H1 (cell line): ENCODE measurements around the gene ZKSCAN8. TPM values are rescaled to one million over a fixed set of nuclear protein-coding genes. Genes with fewer than 3 reads are reported as not detected.

Experiments
- CTCF ChIA-PET: fragments of 300-600 bp; sonication (Branson Sonifier 250); formaldehyde crosslinking; loops from one replicate; lab custom pipeline; 2021; ENCODE audit not compliant: partially characterized antibody; lab: Charles Lee
- POLR2A ChIA-PET: fragments of 300-600 bp; sonication (Branson Sonifier 250); formaldehyde crosslinking; loops from one replicate; lab custom pipeline; 2021; ENCODE audit warnings: inconsistent platforms; ENCODE audit not compliant: partially characterized antibody; lab: Charles Lee
- DNase-seq, 2 experiments: peaks; one replicate each; pipeline versions ENCODE4 v3.0.0 to v3.0.0-alpha.2; 2010 to 2022; ENCODE audit warnings: low spot score in 2 of 2, low read depth in 1 of 2, mixed read lengths in 1 of 2
- FAIRE-seq: peaks from 2 replicates; lab custom pipeline; 2011; peaks lifted over from hg19 to GRCh38; lab: Jason Lieb, UNC
- H2AFZ ChIP-seq: 2 replicates; pipeline ENCODE4 v1.8.1; 2012; ENCODE audit warnings: low read length, inconsistent platforms
- H2AK5ac ChIP-seq: 2 replicates; pipeline ENCODE4 v1.6.1; 2013; ENCODE audit warnings: low read depth, low read length
- H2BK120ac ChIP-seq: replicated peaks from 2 replicates; pipeline ENCODE3; 2013; ENCODE audit warnings: low read depth, low read length, inconsistent platforms
- H2BK12ac ChIP-seq: 2 replicates; pipeline ENCODE4 v1.6.1; 2013; ENCODE audit warnings: low read depth, low read length
- H2BK15ac ChIP-seq: 2 replicates; pipeline ENCODE4 v1.6.1; 2013; ENCODE audit warnings: low read length
- H2BK20ac ChIP-seq: 2 replicates; pipeline ENCODE4 v1.6.1; 2013; ENCODE audit warnings: low read length
- H2BK5ac ChIP-seq: 2 replicates; pipeline ENCODE4 v1.6.1; 2013; ENCODE audit warnings: low read depth, low read length
- H3K14ac ChIP-seq: 2 replicates; pipeline ENCODE4 v1.6.1; 2013; ENCODE audit warnings: inconsistent platforms; ENCODE audit not compliant: insufficient read length
- H3K18ac ChIP-seq: 2 replicates; pipeline ENCODE4 v1.6.1; 2013; ENCODE audit warnings: low read length; ENCODE audit errors: extremely low read depth
- H3K23ac ChIP-seq: 2 replicates; pipeline ENCODE4 v1.6.1; 2013; ENCODE audit warnings: inconsistent platforms; ENCODE audit not compliant: insufficient read length
- H3K23me2 ChIP-seq: 2 replicates; pipeline ENCODE4 v1.6.1; 2013; ENCODE audit warnings: low read depth, low read length
- H3K27ac ChIP-seq: 2 replicates; pipeline ENCODE4 v1.6.1; 2011; ENCODE audit warnings: low read depth, low read length, inconsistent platforms
- H3K27me3 ChIP-seq, 4 experiments: replicated peaks in 1 of 4; 1 replicate in 1 of 4; 2 replicates in 3 of 4; pipeline versions ENCODE4 v1.6.1 to v1.8.1; 2011 to 2013; ENCODE audit warnings: low read length in 3 of 4, mild to moderate bottlenecking in 3 of 4, inconsistent platforms in 2 of 4, mixed read lengths in 2 of 4, moderate library complexity in 1 of 4; ENCODE audit not compliant: control insufficient read depth in 3 of 4, insufficient read depth in 3 of 4; ENCODE audit errors: extremely low read depth in 1 of 4
- H3K36me3 ChIP-seq, 4 experiments: 2 replicates each; pipeline versions ENCODE4 v1.6.1 to v1.8.1; 2011 to 2013; ENCODE audit warnings: mild to moderate bottlenecking in 4 of 4, low read length in 3 of 4, moderate library complexity in 2 of 4, control low read depth in 1 of 4, inconsistent platforms in 1 of 4; ENCODE audit not compliant: insufficient read depth in 4 of 4, control insufficient read depth in 2 of 4
- H3K4ac ChIP-seq: replicated peaks from 2 replicates; pipeline ENCODE3; 2013; ENCODE audit warnings: low read length, low read depth, mixed read lengths, inconsistent platforms; ENCODE audit not compliant: insufficient read length
- H3K4me1 ChIP-seq, 4 experiments: replicated peaks in 1 of 4; 1 replicate in 1 of 4; 2 replicates in 3 of 4; pipeline versions ENCODE4 v1.6.1 to v1.8.1; 2011 to 2013; ENCODE audit warnings: low read length in 3 of 4, inconsistent platforms in 2 of 4, mixed read lengths in 1 of 4; ENCODE audit not compliant: insufficient read depth in 4 of 4, control insufficient read depth in 3 of 4
- H3K4me2 ChIP-seq, 2 experiments: 2 replicates each; pipeline versions ENCODE4 v1.6.1 to v1.8.1; 2011 to 2013; ENCODE audit warnings: low read depth in 2 of 2, low read length in 2 of 2, control low read depth in 1 of 2, inconsistent platforms in 1 of 2, mild to moderate bottlenecking in 1 of 2; ENCODE audit not compliant: insufficient read depth in 1 of 2
- H3K4me3 ChIP-seq, 4 experiments: fragments of 200-600, 300-600 bp in 1 of 4; sonication (generic), shearing (Covaris generic), sonication (Bioruptor Twin) in 1 of 4; 2 replicates each; pipeline versions ENCODE4 v1.5.1 to v1.8.1; 2011 to 2016; ENCODE audit warnings: low read length in 4 of 4, low read depth in 3 of 4, control low read depth in 2 of 4, inconsistent platforms in 2 of 4, mild to moderate bottlenecking in 2 of 4, mixed read lengths in 1 of 4, moderate library complexity in 1 of 4; ENCODE audit not compliant: insufficient read depth in 2 of 4; ENCODE audit errors: extremely low read depth in 1 of 4
- H3K56ac ChIP-seq: replicated peaks from 2 replicates; pipeline ENCODE3; 2013; ENCODE audit warnings: low read depth, mild to moderate bottlenecking, mixed read lengths, low read length, inconsistent platforms; ENCODE audit not compliant: insufficient read length
- H3K79me1 ChIP-seq: 2 replicates; pipeline ENCODE4 v1.6.1; 2013; ENCODE audit warnings: low read depth, low read length, control low read depth
- H3K79me2 ChIP-seq, 2 experiments: 2 replicates each; pipeline versions ENCODE4 v1.6.1 to v1.8.1; 2012 to 2013; ENCODE audit warnings: low read length in 2 of 2, mild to moderate bottlenecking in 2 of 2, inconsistent platforms in 1 of 2; ENCODE audit not compliant: insufficient read depth in 2 of 2, control insufficient read depth in 1 of 2
- H3K9ac ChIP-seq, 4 experiments: replicated peaks in 1 of 4; 1 replicate in 1 of 4; 2 replicates in 3 of 4; pipeline versions ENCODE4 v1.6.1 to v1.8.1; 2011 to 2013; ENCODE audit warnings: low read depth in 3 of 4, low read length in 3 of 4, control low read depth in 2 of 4, mild to moderate bottlenecking in 2 of 4, moderate library complexity in 2 of 4, inconsistent platforms in 1 of 4; ENCODE audit errors: extremely low read depth in 1 of 4
- H3K9me3 ChIP-seq, 2 experiments: 2 replicates each; pipeline versions ENCODE4 v1.6.1 to v1.8.1; 2012 to 2013; ENCODE audit warnings: mild to moderate bottlenecking in 2 of 2, moderate library complexity in 2 of 2, control low read depth in 1 of 2, inconsistent platforms in 1 of 2, low read depth in 1 of 2, low read length in 1 of 2, mixed read lengths in 1 of 2; ENCODE audit not compliant: insufficient read depth in 2 of 2
- H4K20me1 ChIP-seq, 2 experiments: replicated peaks in 1 of 2; 2 replicates each; pipeline versions ENCODE3 to v1.8.1; 2011 to 2013; ENCODE audit warnings: inconsistent platforms in 2 of 2, low read length in 2 of 2, mild to moderate bottlenecking in 1 of 2; ENCODE audit not compliant: insufficient read depth in 2 of 2, control insufficient read depth in 1 of 2
- H4K5ac ChIP-seq: 2 replicates; pipeline ENCODE4 v1.6.1; 2013; ENCODE audit warnings: low read length, low read depth, mixed read lengths, inconsistent platforms; ENCODE audit not compliant: insufficient read length
- H4K8ac ChIP-seq: 2 replicates; pipeline ENCODE4 v1.8.0; 2013; ENCODE audit warnings: mild to moderate bottlenecking, moderate library complexity, low read length, inconsistent platforms; ENCODE audit not compliant: insufficient read depth; ENCODE audit errors: extremely low read depth
- H4K91ac ChIP-seq: replicated peaks from 2 replicates; pipeline ENCODE3; 2013; ENCODE audit warnings: low read length, mixed read lengths, inconsistent platforms; ENCODE audit not compliant: insufficient read length
- ASH2L ChIP-seq: fragments of 200-600, 300-600 bp; sonication (generic); IDR thresholded peaks from one replicate; pipeline ENCODE4 v1.7.1; 2017; ENCODE audit warnings: low read length
- BACH1 ChIP-seq: IDR thresholded peaks from 2 replicates; pipeline ENCODE4 v1.6.1; 2012; ENCODE audit warnings: low read length, improper control_type of control experiment
- JUND ChIP-seq: IDR thresholded peaks from 2 replicates; pipeline ENCODE4 v1.6.1; 2011; ENCODE audit warnings: mild to moderate bottlenecking, improper control_type of control experiment, low read length
- MAX ChIP-seq: IDR thresholded peaks from 2 replicates; pipeline ENCODE4 v1.6.1; 2012; ENCODE audit warnings: inconsistent platforms
- NRF1 ChIP-seq: IDR thresholded peaks from 2 replicates; pipeline ENCODE4 v1.6.1; 2011; ENCODE audit warnings: mild to moderate bottlenecking, low read depth, low read length, improper control_type of control experiment
- RNF2 ChIP-seq: fragments of 200-900, 300-1000 bp; sonication (generic); IDR thresholded peaks from 2 replicates; pipeline ENCODE4 v1.7.1; 2016; ENCODE audit warnings: borderline replicate concordance, low read depth, mild to moderate bottlenecking, antibody characterized with exemption, low read length; ENCODE audit not compliant: poor library complexity, severe bottlenecking; ENCODE audit errors: missing control alignments
- SIRT6 ChIP-seq: IDR thresholded peaks from one replicate; pipeline ENCODE4 v1.7.1; 2012; ENCODE audit warnings: low read length, inconsistent platforms
- SUZ12 ChIP-seq: fragments of 200-600 bp; sonication (generic); IDR thresholded peaks from 2 replicates; pipeline ENCODE4 v1.6.1; 2012; ENCODE audit warnings: mild to moderate bottlenecking, inconsistent platforms, low read length, moderate library complexity, mixed read lengths
- TAF7 ChIP-seq: optimal IDR thresholded peaks from 2 replicates; pipeline ENCODE3; 2011; ENCODE audit warnings: low read depth, mild to moderate bottlenecking, inconsistent platforms, low read length, moderate library complexity, borderline replicate concordance
- TBP ChIP-seq: IDR thresholded peaks from 2 replicates; pipeline ENCODE4 v1.6.1; 2011; ENCODE audit warnings: low read depth, low read length, improper control_type of control experiment
- TCF12 ChIP-seq: IDR thresholded peaks from 2 replicates; pipeline ENCODE4 v1.6.1; 2011; ENCODE audit warnings: low read depth, mild to moderate bottlenecking, low read length
- TEAD4 ChIP-seq: IDR thresholded peaks from 2 replicates; pipeline ENCODE4 v1.6.1; 2012; ENCODE audit warnings: low read depth, low read length, inconsistent platforms, mixed read lengths
- WGBS, 2 experiments: shearing (Covaris generic) in 1 of 2; methylation state at CpG; one replicate each; pipeline versions ENCODE4 v1.1.6 to v1.1.7; 2013 to 2015; ENCODE audit warnings: low lambda C conversion rate in 2 of 2, mixed read lengths in 2 of 2, inconsistent platforms in 1 of 2, low coverage in 1 of 2, missing lambda C conversion rate in 1 of 2; ENCODE audit not compliant: insufficient replicate concordance in 2 of 2, insufficient coverage in 1 of 2, insufficient read length in 1 of 2; ENCODE audit errors: extremely low coverage in 1 of 2, missing lambda C conversion rate in 1 of 2; 5-methylcytosine and 5-hydroxymethylcytosine counted together
- polyA plus RNA-seq, 7 experiments: library from polyadenylated mRNA; depleted of rRNA in 3 of 7; stranded (reverse) in 5 of 7; unstranded in 2 of 7; fragments of >200 nt in 5 of 7; fragments of 200-250 nt in 2 of 7; gene quantifications; 1 replicate in 5 of 7; 2 replicates in 1 of 7; 4 replicates in 1 of 7; pipeline versions ENCODE4 v1.2.1 to v1.2.3, GENCODE V29; 2011 to 2013; ENCODE audit warnings: missing spikeins in 2 of 7, mixed read lengths in 2 of 7
- total RNA-seq: library from RNA; stranded (reverse); fragmentation: NEBNext Ultra II Directional; extraction: Animal tissue kit (Norgen Biotek cat#: 25700); gene quantifications from 2 replicates; pipeline ENCODE4 v1.2.1, GENCODE V29; 2021

ZKSCAN8 gene
- total and polyA plus RNA-seq, 2 of the 8 experiments (the other 6 are each of a cell fraction or from before 2014, with no cell fraction given) = 10.7 to 24.1 TPM

DNA sequence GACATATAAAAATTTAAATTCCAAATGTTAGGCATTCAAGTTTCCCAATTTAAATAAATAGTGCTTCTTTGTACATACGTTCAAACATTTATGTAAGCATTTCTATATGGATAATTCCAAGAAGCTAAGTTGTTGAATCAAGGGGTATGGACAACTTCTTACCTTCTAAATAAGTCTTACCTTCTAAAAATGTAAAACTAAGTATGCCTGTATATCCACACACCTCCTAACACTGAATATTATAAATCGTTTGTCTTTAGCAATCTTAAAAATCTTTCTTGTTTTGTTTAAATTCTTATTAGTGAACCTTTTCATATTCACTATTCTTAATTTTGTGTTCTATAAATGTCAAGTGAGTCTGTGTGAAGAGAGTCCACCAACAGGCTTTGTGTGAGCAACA, 19.8 kb upstream of the ZKSCAN8 start:
- Histone ChIP-seq H3K27ac (no peak overlapping the region), H3K23me2 (no peaks in the 10 kb centered on the region), H2BK20ac (no peak overlapping the region), H3K18ac (no peak overlapping the region), H2BK15ac (no peak overlapping the region), H3K56ac (no peak overlapping the region), H3K79me2 (peaks cover 0 to 16% of the 10 kb centered on the region in 2 experiments; a peak in 2 of 4 replicates), H3K4ac (no peak overlapping the region), H2BK5ac (no peak overlapping the region), H3K14ac (no peak overlapping the region), H3K79me1 (no peaks in the 10 kb centered on the region), H4K91ac (no peak overlapping the region), H3K23ac (no peak overlapping the region), H4K8ac (no peak overlapping the region), H4K5ac (no peak overlapping the region), H2AFZ (no peak overlapping the region), H3K27me3 (no peaks in the 10 kb centered on the region), H3K9ac (no peak overlapping the region), H2BK120ac (no peak overlapping the region), H2BK12ac (no peak overlapping the region), H3K4me3 (no peak overlapping the region), H3K9me3 (no peaks in the 10 kb centered on the region), H4K20me1 (no peaks in the 10 kb centered on the region), H2AK5ac (no peak overlapping the region), H3K4me2 (no peak overlapping the region), H3K4me1 (no peaks in the 10 kb centered on the region), H3K36me3 (peaks cover 0 to 12% (median 4%) of the 10 kb centered on the region in 4 experiments; a peak in 5 of 8 replicates)
- 90% methylated on average over 2 of the region's 2 CpGs; no CpG with 5 or more reads in 1 of the 2 experiments for WGBS, 2 experiments
- POLR2A ChIA-PET = interaction anchor here (3.8 kb wide), 1 partner anchor 20 kb away, joined by 35 read pairs; the partner anchor contains the start of gene ZKSCAN8
- CTCF ChIA-PET = interaction anchor here (1.6 kb wide), 1 partner anchor 20 kb away, joined by 4 read pairs; the partner anchor contains the start of gene ZKSCAN8
- no peak for DNase-seq
- no peak for FAIRE-seq
- no peak for TF ChIP-seq TCF12
- no peak for TF ChIP-seq TBP
- TF ChIP-seq SIRT6 = no peak
- no peak for TF ChIP-seq SUZ12
- TF ChIP-seq JUND = no peak
- TF ChIP-seq BACH1 = no peak
- TF ChIP-seq ASH2L = no peak
- TF ChIP-seq TAF7 = no peak
- TF ChIP-seq MAX = no peak
- TF ChIP-seq RNF2 = no peak
- no peak for TF ChIP-seq TEAD4
- TF ChIP-seq NRF1 = no peak
